Gastrocnemius medialis (tissue), 4 donors: Measurements from ENCODE around the gene PCID2.

ENCODE experiments used
- CTCF ChIP-seq, 5 experiments: fragments of 450-650 bp in 3 of 5; fragments of 200-600 bp in 2 of 5; sonication (generic) in 2 of 5; IDR thresholded peaks in 4 of 5; conservative IDR thresholded peaks in 1 of 5; 1 replicate in 4 of 5; 2 replicates in 1 of 5; pipeline ENCODE4 v1.5.1; 2016 to 2019; ENCODE audit warnings: antibody characterized with exemption in 5 of 5, mild to moderate bottlenecking in 3 of 5, moderate library complexity in 3 of 5
- POLR2A ChIP-seq, 2 donors: fragments of 450-650 bp; IDR thresholded peaks; one replicate each; pipeline ENCODE4 v1.6.1; 2017; ENCODE audit warnings: antibody characterized with exemption in 2 of 2, mild to moderate bottlenecking in 2 of 2, moderate library complexity in 2 of 2

GRCh38 chr13:113176280-113176679 is 32.2 kb downstream of the PCID2 start:
- no peak for TF ChIP-seq CTCF (IDR thresholded peaks at IDR 0.05 in 4 of 5, conservative IDR thresholded peaks at IDR 0.05 in 1 of 5)
- TF ChIP-seq POLR2A (IDR thresholded peaks at IDR 0.05): no peak
